ENCODE measurements around the gene A1CF. TPM values are rescaled to one million over a fixed set of nuclear protein-coding genes. Genes with fewer than 3 reads are reported as not detected.
"Not testable (repeated sequence)": the region's sequence is repeated elsewhere in the genome, so short reads cannot be mapped to it uniquely, and the experiment has no call there.

A1CF gene
- total RNA-seq, 1 donor, result not detected

DNA sequence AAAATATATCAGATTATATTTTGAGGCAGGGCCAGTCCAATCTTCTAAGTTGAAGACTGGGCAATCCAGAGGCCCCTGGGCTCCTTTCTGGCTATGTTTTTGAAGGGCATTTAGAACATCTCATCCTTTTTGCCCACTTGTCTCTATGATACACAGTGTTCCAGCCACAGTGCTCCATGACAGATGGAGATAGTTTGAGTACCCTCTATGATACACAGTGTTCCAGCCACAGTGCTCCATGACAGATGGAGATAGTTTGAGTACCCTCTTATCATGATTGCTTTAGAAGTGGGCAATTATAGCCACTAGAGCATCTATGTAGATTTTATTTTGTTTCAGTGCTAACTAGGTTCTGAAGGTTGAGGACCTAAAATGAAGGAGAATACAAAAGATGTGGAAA is 33.1 kb upstream of the A1CF start:
- no peak for DNase-seq (ENCODE audit: low read depth)
- TF ChIP-seq CTCF (IDR thresholded peaks at IDR 0.05; ENCODE audit: insufficient read depth, low read length), result no peak
- no peak overlapping the region for H3K4me3 ChIP-seq (ENCODE audit: low read depth, low read length)

- H3K4me3 ChIP-seq (ENCODE audit: low read depth, low read length), result no peak overlapping the region
- peak; percentile 80 for DNase-seq (ENCODE audit: low read depth)
- TF ChIP-seq CTCF (IDR thresholded peaks at IDR 0.05; ENCODE audit: insufficient read depth, low read length), result no peak
Observed at GRCh38 chr10:50917486-50917885, 32.1 kb upstream of the A1CF start.

DNA sequence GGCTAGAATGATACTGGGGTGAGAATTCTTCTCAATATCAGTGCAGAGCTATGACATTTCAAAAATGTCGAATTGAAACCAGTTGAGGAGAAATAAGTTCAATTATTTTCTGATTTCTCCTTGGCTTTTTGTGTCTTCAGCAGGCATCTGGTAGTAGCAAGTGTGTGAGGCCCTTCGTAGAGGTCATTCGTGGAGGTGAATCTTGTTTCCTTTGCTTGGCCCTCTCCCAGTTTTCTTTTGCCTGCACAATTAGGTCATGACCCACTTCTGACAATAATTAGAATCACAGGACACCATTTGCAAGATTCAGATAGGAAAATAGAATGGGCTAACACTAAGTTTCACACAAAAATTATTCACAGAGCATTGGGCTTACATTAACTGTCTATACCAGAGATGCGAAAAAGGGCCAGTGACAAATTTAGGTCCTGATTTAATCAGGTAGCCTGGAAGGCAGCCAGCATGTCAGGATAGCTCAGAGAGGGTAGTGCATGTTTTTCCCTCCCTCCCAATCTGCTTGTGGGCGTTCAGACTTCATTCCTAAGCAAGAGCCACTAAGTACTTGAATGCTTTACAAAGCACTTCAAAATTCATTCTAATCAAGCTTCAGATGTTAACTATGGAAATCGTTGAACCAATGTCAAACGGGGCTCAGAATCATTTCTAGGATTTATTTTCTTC is 24.0 kb upstream of the A1CF start:
- H3K4me3 ChIP-seq (ENCODE audit: low read depth, low read length), result no peak overlapping the region
- TF ChIP-seq CTCF (IDR thresholded peaks at IDR 0.05; ENCODE audit: insufficient read depth, low read length), result no peak
- no peak for DNase-seq (ENCODE audit: low read depth)

DNA sequence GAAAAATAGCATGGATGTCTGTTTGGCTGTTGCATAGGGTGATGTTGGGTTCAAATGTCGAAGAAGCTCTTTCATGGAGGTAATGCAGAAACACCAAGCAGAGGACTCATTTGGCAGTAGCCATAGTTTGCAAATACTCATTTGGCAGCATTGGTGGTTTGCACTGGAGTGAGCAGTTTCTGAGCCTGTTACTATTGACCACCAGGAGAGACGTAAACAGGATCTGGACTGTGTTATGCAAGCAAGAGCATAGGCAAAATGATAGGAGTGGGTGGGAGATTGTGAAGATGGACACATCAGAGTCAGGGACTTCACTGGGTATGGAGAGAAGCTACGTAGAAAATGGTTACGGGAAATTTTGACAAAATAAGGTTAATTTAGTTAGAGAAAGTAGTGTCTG is 22.9 kb upstream of the A1CF start:
- no peak for TF ChIP-seq CTCF (IDR thresholded peaks at IDR 0.05; ENCODE audit: insufficient read depth, low read length)
- H3K4me3 ChIP-seq (ENCODE audit: low read depth, low read length), result no peak overlapping the region
- DNase-seq (ENCODE audit: low read depth), result no peak

DNA sequence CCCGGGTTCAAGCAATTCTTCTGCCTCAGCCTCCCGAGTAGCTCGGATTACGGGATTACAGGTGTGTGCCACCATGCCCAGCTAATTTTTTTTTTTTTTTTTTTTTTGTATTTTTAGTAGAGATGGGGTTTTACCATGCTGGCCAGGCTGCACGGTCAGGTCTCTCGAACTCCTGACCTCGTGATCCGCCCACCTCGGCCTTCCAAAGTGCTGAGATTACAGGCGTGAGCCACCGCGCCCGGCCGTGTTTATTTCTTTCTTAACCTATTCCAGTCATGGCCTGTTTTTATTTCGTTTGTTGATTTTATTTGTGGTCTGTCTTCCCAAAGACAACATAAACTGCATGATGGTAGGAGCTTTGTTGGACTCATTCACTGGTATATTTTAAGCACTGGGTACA is 20.4 kb upstream of the A1CF start:
- not testable (repeated sequence) for H3K4me3 ChIP-seq (ENCODE audit: low read depth, low read length); DNase-seq (ENCODE audit: low read depth)

DNA sequence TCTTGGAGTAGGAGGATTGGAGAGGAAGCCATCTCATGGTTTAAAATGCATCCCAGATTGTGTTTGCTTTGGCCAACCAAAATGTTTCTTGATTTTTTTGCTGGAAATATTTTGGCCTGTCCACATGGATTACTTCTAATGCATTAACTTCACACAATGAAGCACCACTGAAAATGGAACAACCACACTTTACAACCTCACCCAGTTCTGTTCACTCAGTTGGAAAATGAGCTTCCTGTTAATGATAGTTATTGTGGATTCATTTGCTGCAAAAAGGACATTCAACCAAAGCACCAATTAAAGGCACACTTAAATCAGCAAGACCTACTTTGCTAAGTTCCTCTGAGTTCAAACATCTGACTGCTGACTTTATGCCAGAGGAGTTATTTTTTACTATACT is 11.3 kb upstream of the A1CF start:
- no peak for DNase-seq (ENCODE audit: low read depth)
- H3K4me3 ChIP-seq (ENCODE audit: low read depth, low read length), result no peak overlapping the region
- no peak for TF ChIP-seq CTCF (IDR thresholded peaks at IDR 0.05; ENCODE audit: insufficient read depth, low read length)

GRCh38 chr10:50894312-50894711 is 8.9 kb upstream of the A1CF start:
- TF ChIP-seq CTCF (IDR thresholded peaks at IDR 0.05; ENCODE audit: insufficient read depth, low read length), result no peak
- no peak overlapping the region for H3K4me3 ChIP-seq (ENCODE audit: low read depth, low read length)
- DNase-seq (ENCODE audit: low read depth), result no peak
